GM18951 (cell line): ENCODE measurements around the gene AGRN.
"Not testable (repeated sequence)": the region's sequence is repeated elsewhere in the genome, so short reads cannot be mapped to it uniquely, and the experiment has no call there.

Source experiments
- POLR2A ChIP-seq: IDR thresholded peaks from 4 replicates; pipeline ENCODE4 v1.6.1; 2011; ENCODE audit warnings: mild to moderate bottlenecking; ENCODE audit not compliant: insufficient read length, insufficient read depth; ENCODE audit errors: extremely low read depth
- in situ Hi-C: fragments of 300-500 bp; cut with MboI; formaldehyde crosslinking; loops from one replicate; pipeline ENCODE4 v1.12.0; 2022; ENCODE audit warnings: low sequenced_read_pairs, mixed read lengths, inconsistent platforms; ENCODE audit not compliant: unreplicated experiment

The AGRN gene

GRCh38 chr1:1024771-1025699 lies 5.1 kb downstream of the AGRN start:
- TF ChIP-seq POLR2A: no peak
- in situ Hi-C loops: no loop called here

GRCh38 chr1:1025730-1026129 lies 5.8 kb downstream of the AGRN start:
- TF ChIP-seq POLR2A: no peak
- in situ Hi-C loops: no loop called here

- no peak for TF ChIP-seq POLR2A
- in situ Hi-C loops: no loop called here
Observed at GRCh38 chr1:1026599-1027413, 6.9 kb downstream of the AGRN start.

- in situ Hi-C loops: no loop called here
- TF ChIP-seq POLR2A: no peak
Observed at GRCh38 chr1:1027791-1028190, 7.9 kb downstream of the AGRN start.

GRCh38 chr1:1030867-1031658 lies 11.1 kb downstream of the AGRN start:
- in situ Hi-C loops: not testable (repeated sequence)

- in situ Hi-C loops: no loop called here
- TF ChIP-seq POLR2A: no peak
Observed at GRCh38 chr1:1031659-1032235, 11.8 kb downstream of the AGRN start.

GRCh38 chr1:1032424-1032823 lies 12.5 kb downstream of the AGRN start:
- TF ChIP-seq POLR2A: no peak
- in situ Hi-C loops: no loop called here

- in situ Hi-C loops: no loop called here
- peak; percentile 58 for TF ChIP-seq POLR2A
Observed at GRCh38 chr1:1033009-1033587, 13.2 kb downstream of the AGRN start.

GRCh38 chr1:1033731-1034438 lies 14.0 kb downstream of the AGRN start:
- in situ Hi-C loops: no loop called here

GRCh38 chr1:1034439-1034781 lies 14.5 kb downstream of the AGRN start:
- in situ Hi-C loops: no loop called here
- no peak for TF ChIP-seq POLR2A

More at GRCh38 chr1:1033731-1034438, 14.0 kb downstream of the AGRN start:
- peak; percentile 1 for TF ChIP-seq POLR2A

- TF ChIP-seq POLR2A: no peak
- in situ Hi-C loops: no loop called here
Observed at GRCh38 chr1:1035291-1035943, 15.5 kb downstream of the AGRN start.

GRCh38 chr1:1037366-1038327 lies 17.7 kb downstream of the AGRN start:
- no peak for TF ChIP-seq POLR2A
- in situ Hi-C loops: no loop called here
